NCI-H526 (cell line): ENCODE results near the gene TRIO.

Source experiments
- DNase-seq, 2 experiments: peaks; one replicate each; lab custom pipeline; 2025; lab: John Stamatoyannopoulos, UW

TRIO gene

DNA sequence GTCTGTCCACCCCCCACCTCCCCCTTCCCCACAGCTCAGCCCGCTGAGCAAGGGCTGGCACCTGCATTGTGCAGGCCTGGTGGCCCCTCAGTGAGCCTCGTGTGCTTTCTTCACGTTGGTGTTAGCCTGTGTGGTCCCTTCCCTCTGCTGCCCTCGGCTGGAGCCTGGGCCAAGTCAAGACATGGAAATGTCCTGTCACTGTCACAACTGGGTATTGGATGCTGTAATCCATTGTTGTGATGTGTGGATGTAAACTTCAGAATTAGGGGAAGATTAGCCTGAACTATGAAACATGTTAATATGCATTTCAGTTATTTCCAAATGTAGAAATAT, 103.9 kb downstream of the TRIO start:
- DNase-seq: peak in 1 of 2 experiments; percentile 27

DNA sequence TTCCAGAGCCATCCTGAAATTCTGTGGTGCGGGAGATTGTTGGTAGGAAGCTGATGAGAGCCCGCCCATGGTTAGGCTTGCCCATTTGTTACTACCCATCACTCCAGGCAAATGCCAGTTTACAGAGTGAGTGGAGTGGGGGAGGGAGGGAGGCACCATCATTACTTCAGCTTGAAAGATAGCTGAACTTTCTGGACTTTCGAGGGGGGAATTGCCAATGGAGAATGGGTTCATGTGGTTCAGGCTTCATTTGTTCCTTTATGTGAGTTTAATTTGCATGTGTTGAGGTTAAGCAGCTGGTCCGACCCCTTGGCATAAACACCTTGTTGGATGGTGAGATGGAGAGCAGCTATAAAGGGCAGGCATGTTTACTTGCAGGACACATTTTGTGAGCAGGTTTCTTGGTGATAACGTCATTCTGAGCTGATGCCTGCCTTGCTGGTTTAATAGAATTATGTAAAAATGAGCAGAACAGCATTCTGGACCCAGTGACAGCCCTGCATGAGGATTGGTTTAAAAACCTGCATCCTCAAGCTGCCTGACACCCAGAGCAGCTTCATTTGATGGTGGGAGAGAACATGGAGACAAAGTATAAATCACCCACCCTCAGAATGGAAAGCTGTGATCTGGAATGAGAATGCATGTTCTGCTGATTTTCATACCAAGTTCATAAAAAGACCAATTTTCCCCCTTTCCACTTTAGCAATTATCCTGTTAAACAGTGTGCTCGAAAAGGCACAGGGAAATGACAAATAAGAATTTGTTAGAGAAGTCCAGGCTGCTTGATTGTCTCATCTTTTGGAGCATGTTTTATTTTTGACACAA, 106.3 kb downstream of the TRIO start:
- DNase-seq: peak; percentile 33 to 63

DNA sequence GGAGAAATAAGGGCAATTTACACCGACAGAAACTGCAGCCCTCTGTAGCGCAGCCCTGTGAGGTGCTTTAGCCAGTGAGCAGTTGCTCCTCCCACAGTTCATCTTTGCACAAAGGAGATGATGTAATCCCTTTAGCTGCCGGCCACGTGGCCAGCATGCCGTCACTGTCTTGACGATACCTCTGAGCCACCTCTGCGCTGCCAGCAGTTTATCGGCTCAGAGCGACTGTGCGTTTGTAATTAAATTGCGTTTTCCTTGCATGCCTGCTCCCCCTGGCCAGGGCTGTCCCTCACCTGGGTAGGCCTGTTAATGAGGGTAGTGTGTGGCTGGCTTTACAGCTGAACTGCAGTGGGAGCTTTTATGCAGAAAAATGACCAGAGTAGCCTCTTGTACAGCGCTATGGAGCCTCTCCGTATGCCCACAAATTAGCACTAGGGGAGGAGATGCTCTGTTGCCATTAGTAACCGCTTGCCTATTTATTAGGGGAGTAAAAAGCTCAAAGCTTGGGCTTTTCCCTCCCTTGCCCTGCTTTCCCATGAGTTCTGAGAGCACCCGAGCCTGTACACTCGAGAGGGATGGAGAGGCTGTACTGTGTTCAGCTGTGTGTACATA, 107.0 kb downstream of the TRIO start:
- peak; percentile 77 to 81 for DNase-seq

DNA sequence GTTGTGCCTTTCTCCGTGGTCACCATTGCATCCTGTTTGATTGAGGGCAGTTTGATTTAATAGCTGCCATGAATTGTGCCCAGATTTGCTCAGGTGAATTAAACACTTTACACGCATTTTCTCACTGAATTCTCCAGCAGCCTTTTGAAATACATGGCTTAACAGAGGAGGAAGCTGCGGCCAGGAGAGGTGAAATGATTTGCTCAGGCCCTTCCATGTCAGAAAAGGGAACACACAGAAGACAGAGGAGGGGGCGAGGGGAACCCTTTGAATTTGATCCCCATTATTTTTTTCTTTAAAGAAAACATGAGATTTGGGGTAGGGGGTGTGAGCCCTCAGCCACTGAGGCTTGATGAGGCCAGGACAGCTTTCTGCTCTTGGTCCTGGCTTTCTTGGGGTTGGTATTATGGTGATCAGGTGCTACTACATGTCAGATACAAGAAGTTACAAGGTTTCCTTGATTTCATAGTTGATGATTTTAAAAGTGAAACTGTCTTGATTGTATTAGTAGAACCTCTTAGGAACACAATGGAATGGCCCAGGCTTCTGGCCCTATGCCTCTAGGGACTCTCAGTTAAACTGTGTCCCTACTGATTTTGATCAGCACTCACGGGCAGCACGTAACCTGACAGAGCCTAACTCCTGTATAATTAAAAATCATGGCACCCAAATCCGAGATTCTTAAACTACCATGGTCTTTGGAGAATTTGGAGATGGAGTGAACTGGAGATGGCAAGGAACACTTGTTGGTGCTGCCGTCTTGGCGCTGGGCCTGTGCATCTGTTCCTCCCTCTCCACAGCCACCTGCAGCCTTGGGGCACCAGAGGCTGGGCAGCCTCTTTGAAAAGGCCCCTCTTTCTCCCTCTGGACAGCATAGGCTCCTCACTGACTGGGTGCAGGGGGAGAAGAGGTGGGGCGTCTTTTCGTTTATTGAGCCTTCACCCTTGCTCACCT, 107.9 kb downstream of the TRIO start:
- no peak for DNase-seq

DNA sequence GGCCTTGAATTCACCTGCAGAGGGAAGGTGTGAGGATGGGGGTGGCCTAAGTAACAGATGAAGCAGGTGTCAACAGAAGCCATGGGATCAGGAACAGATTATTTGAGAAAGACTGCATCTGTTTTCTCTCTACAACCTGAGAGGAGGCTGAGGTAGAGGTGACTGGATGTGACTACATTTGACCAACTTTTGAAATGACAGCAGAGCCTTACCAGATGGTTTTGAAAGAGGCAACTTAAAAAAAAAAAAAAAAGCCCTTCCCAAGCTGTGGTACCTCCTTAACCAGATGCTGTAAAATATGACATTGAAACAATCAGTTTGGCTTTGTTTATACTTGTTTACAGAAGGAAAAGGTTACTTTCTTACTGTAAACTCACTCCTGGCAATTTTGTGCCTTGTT, 108.6 kb downstream of the TRIO start:
- DNase-seq: no peak

DNA sequence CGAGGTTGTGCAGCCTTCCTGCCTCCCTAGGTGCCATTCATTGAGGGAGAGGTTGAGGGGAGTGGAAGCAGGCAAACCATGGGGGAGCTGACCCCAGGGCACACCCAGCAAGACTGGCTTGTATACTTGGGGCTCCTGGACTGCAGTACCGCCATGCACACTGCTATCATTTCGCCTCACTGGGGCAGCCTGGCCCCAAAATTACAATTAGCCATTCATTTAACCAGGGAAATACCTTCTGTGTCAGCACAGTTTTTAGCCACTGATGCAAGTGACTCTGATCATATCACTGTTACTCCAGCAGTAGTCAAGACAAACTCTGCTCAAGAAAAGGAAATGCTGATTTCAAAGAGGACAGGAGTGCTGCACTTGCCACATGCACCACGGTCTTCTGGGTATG, 109.7 kb downstream of the TRIO start:
- DNase-seq: no peak

DNA sequence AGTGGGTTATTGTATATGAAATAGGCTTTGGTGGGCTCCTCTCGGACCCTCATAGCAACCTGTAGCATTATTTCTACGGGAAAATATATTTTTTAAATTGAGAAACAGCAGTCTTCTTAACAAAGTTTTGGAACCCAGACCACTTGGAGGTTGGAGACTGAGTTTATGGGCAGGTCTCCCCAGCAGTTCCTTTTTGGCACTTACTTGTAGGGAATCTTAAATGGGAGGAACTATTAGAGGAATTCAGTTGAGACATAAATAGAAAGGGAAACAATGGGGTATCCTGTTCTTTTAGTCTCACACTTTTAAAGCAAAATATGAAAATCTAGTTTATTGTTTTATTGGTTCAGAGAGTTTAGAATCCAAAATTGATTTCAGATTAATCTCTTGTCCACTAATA, 111.5 kb downstream of the TRIO start:
- no peak for DNase-seq

DNA sequence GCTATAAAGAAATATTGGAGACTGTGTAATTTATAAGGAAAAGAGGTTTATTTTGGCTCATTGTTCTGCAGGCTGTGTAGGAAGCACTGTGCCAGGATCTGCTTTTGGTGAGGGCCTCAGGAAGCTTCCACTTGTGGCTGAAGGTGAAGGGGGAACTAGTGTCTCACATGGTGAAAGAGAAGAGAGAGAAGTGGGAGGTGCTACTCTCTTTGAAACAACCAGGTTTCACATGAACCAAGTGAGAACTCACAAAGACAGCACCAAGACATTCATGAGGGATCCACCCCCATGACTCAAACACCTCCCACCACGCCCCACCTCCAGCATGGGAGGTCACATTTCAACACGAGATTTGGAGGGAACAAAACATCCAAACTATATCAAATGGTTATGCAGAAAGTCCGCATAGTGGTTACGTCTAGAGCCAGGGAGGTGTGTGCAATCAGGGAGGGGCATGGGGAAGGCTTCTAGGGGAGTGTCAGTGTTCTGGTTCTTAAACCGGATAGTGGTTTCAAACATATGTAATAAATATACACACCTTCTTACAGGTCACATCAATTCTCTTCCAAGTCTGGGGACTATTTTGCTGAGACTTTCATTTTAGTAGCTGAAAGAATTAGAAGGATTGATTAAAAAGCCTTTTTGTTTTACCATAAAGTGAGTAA, 113.0 kb downstream of the TRIO start:
- no peak for DNase-seq

DNA sequence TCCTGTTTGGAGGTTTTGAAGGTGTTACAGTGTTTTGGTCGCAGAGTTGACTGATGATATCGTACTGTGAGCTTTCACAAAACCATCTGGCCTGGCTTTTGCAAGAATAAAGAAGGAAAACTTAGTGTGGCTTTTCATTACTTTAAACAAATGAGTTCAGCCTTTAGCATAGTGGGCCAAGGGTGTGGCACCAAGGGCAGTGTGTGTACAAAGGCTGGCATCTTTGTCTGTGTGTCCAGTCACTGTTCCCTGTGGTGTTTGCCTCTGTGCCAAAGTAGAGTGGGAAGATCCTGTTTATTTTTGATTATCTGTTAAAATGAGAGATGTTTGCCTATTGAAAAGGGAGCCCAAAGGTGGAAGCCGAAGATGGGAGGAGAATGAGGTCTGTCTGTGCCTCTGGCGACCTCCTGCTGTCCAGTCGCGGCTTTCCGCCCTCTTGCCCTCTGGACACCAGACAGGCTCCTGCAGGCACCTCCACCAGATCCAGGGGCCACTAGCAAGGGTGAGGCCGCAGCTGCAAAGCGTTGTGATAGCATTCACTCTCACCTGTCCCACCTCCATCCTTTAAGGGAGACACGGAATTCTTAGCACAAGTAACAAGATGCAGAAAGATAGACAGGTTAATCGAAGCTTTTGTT, 113.7 kb downstream of the TRIO start:
- DNase-seq: peak in 1 of 2 experiments; percentile 36

DNA sequence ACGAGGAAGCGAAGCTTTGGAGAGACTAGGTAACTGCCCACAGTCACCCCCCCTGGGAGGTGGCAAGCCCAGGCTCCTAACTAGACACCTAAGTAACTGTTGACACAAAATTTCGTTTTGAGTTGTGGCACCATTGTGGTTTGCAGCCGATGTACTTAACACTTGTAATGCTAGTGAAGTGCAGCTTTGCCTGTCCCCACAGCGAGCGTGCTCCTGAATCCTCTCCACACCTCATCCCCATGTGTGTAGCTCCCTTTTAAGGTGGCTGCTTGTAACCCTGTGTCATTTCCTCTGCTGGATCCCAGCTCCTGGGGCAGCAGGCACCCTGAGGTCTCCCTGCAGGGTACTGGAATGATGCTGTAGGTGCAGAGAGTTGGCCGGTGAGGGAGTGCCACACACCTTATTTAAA, 114.9 kb downstream of the TRIO start:
- DNase-seq: peak; percentile 31 to 55

DNA sequence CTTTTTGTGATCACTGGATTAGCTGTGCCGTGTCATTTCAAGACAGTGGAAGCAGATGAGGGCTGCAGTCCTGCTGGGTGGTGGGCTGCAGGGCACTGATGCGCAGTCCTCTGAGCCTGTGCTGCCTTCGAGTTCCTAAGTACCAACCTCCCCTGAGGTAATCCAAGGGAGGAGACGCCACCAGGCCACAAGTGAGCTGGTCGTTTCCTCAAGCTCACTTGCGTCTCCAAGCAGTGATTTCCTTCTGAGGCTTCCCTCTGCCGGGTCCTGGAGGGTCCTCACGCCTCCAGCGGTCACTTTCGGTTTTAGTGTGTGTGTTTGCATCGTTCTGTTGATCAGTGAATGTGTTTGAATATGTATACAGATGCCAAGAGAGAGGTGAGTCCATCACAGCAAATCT, 115.7 kb downstream of the TRIO start:
- peak in 1 of 2 experiments; percentile 50 for DNase-seq

DNA sequence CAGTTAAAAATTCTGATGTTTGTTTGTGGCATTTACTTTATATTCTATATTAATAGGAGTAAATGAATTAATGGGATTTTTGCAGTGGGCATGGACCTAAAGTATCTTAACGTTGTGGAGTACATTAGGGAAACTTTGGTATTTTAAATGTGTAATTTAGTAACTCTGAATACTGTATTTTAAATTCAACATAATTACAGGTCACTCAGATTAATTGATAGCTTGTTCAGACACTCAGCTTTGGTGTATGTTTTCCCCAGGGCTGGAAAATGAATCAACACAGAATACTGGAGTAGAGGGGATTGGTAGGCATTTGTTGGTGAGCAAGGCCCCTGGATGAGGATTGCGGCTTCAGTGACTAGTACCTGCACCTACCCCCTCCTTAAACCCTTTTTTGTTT, 117.5 kb downstream of the TRIO start:
- no peak for DNase-seq

DNA sequence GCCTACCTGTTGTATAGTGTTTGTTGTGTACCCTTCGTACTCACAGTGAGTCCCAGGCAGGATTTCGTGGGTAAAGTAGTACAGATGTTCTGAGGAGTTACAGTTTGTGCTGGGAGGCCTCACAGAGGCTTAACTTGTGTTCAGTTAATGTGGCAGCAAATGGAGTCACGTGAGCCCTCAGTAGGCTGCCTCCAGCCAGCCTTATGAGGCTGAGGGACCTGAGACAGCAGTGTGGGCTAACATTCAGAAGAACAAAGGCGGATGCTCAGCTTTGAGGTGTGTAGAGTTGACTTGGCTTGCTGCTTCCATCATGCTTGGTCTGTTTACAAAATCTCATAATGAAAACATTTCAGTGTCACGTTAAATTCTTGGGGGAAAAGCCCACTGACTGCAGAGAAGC, 118.1 kb downstream of the TRIO start:
- DNase-seq: no peak

DNA sequence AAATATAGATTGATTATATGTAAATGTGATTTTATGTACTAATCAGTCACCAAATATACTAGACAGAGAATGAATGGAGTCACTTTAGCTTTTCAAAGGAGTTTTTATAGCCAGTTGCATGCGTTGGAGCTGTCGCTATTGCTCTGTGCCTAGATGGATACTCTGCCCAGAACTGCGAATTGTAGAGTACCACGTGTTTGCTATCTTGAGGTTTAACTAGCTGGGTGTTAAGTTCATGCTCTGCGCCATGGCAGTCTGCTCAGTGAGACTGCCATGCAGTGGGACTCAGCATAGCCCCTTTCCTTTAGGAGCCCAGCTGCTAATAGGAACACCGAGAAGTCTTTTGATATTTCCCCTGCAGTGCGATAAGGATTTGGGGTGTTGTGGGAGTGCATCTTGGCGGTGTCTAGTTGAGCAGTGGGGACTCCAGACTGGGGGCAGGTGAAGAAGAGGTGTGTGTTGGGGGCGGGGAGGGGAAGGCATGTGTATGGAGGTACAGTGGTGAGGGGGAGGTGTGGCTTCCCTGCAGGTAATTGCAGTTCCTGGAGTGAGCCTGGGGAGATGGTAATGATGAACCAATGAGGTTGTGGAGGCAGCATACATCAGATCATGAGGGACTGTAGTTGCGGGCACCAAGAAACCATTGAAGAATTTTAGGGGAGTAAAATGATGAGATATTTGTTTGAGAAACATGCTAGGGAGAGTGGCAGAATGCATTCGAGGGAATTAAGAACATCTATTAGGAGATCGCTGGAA, 118.9 kb downstream of the TRIO start:
- DNase-seq: peak in 1 of 2 experiments; percentile 8

DNA sequence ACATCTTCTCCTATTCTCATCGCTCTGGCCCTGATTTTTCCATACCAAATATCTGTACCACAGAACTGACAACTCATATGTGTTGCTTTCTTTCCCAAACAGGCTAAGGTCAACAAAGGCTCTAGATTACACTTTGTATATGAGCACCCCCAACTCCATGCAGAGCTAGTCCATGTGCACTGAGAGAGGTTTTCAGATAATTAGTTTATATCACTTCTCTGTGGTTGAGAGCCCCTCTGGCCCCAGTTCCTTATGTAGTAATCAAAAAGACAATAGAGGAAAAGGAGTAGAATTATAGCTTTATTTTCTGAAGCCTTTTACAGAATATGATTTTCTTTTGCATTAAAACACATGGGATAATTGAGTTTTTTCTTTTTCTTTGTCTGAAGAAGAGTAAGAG, 120.0 kb downstream of the TRIO start:
- no peak for DNase-seq

DNA sequence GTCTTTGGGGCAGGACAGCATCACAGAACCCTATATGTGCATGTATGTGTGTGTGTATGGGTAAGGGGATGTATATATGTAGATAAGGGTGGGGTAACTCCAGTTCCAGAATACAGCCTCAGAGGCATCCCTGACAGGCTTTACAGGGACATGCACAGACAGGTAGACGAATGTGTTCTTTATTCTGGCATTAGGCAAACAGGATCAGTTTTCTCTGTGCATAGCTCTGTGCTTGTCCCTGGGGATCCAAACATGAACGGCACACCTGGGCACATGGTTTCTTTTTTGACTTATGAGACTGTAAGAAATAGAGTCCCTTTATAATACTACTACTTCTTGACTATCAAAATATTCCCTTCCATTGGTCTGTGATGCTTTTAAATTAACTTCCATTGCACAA, 120.6 kb downstream of the TRIO start:
- peak; percentile 88 to 93 for DNase-seq

DNA sequence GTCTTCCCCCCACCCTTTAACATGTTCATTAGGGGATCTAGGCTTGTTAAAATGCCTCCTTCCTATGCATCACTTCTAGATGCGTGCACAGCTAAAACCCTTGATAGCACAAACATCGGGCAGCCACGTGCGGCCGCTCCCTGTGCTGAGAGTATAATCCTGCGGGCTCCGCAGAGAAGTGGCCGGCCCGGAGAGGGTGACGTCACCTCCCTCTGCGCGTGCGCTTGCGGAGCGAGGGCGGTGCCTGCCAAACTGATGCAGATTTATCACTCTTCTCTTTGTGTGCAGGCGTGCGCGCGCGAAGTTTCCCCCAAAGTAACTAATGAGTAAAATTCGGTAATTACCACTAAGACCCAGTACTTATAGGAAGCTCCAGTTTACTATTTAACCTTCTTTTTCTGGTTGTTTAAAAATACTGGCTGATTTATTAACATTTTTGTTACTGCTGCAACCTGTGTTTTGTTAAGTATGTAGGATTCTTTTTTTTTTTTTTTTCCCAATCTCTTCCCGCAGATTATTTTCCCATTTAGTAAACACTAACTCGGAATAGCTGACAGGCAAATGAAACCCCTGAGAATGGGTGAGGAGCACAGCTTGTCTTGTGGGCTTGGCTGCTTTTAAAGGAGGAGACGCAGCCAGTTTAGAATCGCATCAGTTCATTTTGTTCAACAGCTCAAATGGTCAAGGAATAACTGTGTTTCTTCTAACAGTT, 121.6 kb downstream of the TRIO start:
- DNase-seq: peak; percentile 93 to 97

DNA sequence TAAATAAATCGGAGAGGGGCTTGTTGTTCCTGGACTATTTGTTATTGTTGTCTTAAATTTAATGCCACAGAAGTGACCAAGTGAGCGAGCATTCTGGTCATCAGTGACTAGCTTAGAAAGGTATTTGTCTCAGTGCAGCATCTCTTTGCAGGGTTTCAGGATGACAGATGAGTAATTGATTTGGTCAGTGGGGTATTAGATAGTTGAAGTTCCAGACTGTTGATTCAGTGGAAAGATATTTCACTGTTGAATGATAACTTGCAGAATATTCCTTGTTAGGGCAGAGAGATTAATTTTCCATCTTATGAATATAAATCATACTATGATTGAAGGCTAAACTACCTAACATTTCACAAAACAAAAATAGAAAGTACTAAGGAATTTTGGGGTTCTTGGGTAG, 122.4 kb downstream of the TRIO start:
- DNase-seq: no peak

DNA sequence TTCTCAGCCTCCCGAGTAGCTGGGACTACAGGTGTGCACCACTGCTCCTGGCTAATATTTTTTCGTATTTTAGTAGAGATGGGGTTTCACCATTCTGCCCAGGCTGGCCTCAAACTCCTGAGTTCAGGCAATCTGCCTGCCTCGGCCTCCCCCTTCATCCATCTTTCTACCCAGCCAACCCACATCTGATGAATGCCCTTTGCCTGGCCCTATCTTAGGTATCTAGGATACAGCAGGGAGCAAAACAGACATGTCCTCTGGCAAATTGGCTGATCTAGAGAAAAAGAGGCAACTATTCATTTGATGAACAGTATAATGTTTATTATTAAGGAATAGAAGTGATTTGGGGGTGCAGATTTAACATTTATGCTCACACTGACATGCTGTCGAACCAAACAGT, 123.0 kb downstream of the TRIO start:
- peak in 1 of 2 experiments; percentile 16 for DNase-seq

DNA sequence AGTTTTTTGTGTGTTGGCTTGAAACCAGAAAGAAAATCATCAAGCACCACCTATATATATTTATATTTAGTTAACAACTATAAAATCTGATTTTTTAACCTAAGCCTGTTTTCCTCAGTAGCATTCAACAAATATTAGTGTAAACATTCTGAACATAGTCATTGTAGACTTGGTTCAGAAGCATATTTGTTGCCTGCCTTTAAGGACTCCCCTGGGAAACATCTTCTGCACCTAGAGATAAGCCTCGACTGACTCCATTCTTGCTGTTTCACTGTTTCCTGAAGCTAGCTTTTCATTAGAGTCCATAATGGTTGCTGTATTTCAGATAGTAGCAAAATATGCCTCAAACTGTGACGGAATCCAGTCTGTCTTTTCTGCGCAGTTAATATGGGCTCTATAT, 123.5 kb downstream of the TRIO start:
- DNase-seq: peak; percentile 55 to 64
